Frontal cortex (tissue), 4 donors: Measurements from ENCODE around the gene CAMSAP3. TPM values are rescaled to one million over a fixed set of nuclear protein-coding genes. Genes with fewer than 3 reads are reported as not detected.
A peak's percentile ranks its signal among the peaks of the same experiment; 100 is the strongest.
"Not testable (repeated sequence)": the region's sequence is repeated elsewhere in the genome, so short reads cannot be mapped to it uniquely, and the experiment has no call there.

Experiments used
- DNase-seq, 2 donors: peaks; one replicate each; pipeline ENCODE4 v3.0.0; 2012; ENCODE audit warnings: low spot score in 2 of 2
- FAIRE-seq: peaks from 2 replicates; lab custom pipeline; 2012; peaks lifted over from hg19 to GRCh38; lab: Jason Lieb, UNC
- total RNA-seq: library from RNA; depleted of rRNA; stranded (reverse); fragments of >200 nt; gene quantifications from one replicate; pipeline ENCODE4 v1.2.3, GENCODE V29; 2014
- donor health status: control.
- donor health status: control.
- donor health status: control.

CAMSAP3 gene
- total RNA-seq, 1 donor from 2014 or later: 16.3 TPM

GRCh38 chr19:7642295-7643030, 46.8 kb downstream of the CAMSAP3 start:
- FAIRE-seq (no peak), DNase-seq (no peak)

GRCh38 chr19:7643031-7643415, 47.4 kb downstream of the CAMSAP3 start:
- no peak for FAIRE-seq
- no peak for DNase-seq

- not testable (repeated sequence) for FAIRE-seq, DNase-seq
These were observed 48.2 kb downstream of the CAMSAP3 start for GRCh38 chr19:7643629-7644549.

- DNase-seq: no peak
- FAIRE-seq: no peak
These were observed 48.9 kb downstream of the CAMSAP3 start for GRCh38 chr19:7644550-7644877.

- DNase-seq (no peak), FAIRE-seq (no peak)
These were observed 49.5 kb downstream of the CAMSAP3 start for GRCh38 chr19:7645163-7645562.

- FAIRE-seq (no peak), DNase-seq (no peak)
These were observed 50.2 kb downstream of the CAMSAP3 start for GRCh38 chr19:7645656-7646425.

- DNase-seq: no peak
- no peak for FAIRE-seq
These were observed 50.7 kb downstream of the CAMSAP3 start for GRCh38 chr19:7646426-7646700.

- DNase-seq: no peak
- FAIRE-seq: no peak
These were observed 51.5 kb downstream of the CAMSAP3 start for GRCh38 chr19:7647156-7647555.

GRCh38 chr19:7648265-7649014, 52.8 kb downstream of the CAMSAP3 start:
- FAIRE-seq (no peak), DNase-seq (no peak)

- no peak for DNase-seq
- FAIRE-seq: no peak
These were observed 54.5 kb downstream of the CAMSAP3 start for GRCh38 chr19:7650148-7650547.

GRCh38 chr19:7652061-7652641, 56.5 kb downstream of the CAMSAP3 start:
- DNase-seq (peak; percentile 73 to 88), FAIRE-seq (no peak)

GRCh38 chr19:7654401-7654800, 58.7 kb downstream of the CAMSAP3 start:
- FAIRE-seq: no peak
- no peak for DNase-seq

GRCh38 chr19:7655581-7655980, 59.9 kb downstream of the CAMSAP3 start:
- DNase-seq (no peak), FAIRE-seq (no peak)

- DNase-seq (no peak), FAIRE-seq (no peak)
These were observed 61.6 kb downstream of the CAMSAP3 start for GRCh38 chr19:7657131-7657751.

- no peak for DNase-seq
- no peak for FAIRE-seq
These were observed 62.6 kb downstream of the CAMSAP3 start for GRCh38 chr19:7658219-7658686.

GRCh38 chr19:7661744-7662538, 66.3 kb downstream of the CAMSAP3 start:
- DNase-seq (no peak), FAIRE-seq (no peak)

- no peak for FAIRE-seq
- DNase-seq: no peak
These were observed 67.0 kb downstream of the CAMSAP3 start for GRCh38 chr19:7662657-7663056.

GRCh38 chr19:7663706-7664105, 68.0 kb downstream of the CAMSAP3 start:
- DNase-seq (no peak), FAIRE-seq (no peak)
